Measurements from ENCODE around the gene ADA. TPM values are rescaled to one million over a fixed set of nuclear protein-coding genes. Genes with fewer than 3 reads are reported as not detected.

The ADA gene
- total RNA-seq, 6 donors from 2014 or later, result 5.0 to 9.4 (median 7.2) TPM

DNA sequence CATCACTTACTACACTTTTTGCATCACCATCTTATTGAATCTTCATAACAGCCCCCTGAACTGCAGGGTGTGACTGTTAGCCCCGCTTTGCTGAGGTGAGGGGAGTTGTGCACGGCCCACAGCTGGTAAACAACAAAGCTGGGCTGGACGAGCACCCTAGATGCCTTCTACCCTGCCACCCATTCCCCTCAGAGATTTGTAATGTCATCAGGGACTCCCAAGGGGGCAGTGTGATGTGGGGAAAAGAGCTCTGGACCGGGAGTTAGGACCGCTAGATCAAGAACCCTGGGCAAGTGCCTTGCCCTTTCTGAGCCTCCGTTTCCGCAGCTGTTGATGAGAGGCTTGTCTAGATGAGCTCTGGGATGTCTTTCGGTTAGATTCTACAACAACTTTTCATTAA is 48.2 kb downstream of the ADA start:
- no peak for TF ChIP-seq EP300 (IDR thresholded peaks at IDR 0.05)
- no peak for TF ChIP-seq POLR2AphosphoS5 (IDR thresholded peaks at IDR 0.05)
- no peak for TF ChIP-seq POLR2A (IDR thresholded peaks at IDR 0.05)
- TF ChIP-seq, protein P1, sequence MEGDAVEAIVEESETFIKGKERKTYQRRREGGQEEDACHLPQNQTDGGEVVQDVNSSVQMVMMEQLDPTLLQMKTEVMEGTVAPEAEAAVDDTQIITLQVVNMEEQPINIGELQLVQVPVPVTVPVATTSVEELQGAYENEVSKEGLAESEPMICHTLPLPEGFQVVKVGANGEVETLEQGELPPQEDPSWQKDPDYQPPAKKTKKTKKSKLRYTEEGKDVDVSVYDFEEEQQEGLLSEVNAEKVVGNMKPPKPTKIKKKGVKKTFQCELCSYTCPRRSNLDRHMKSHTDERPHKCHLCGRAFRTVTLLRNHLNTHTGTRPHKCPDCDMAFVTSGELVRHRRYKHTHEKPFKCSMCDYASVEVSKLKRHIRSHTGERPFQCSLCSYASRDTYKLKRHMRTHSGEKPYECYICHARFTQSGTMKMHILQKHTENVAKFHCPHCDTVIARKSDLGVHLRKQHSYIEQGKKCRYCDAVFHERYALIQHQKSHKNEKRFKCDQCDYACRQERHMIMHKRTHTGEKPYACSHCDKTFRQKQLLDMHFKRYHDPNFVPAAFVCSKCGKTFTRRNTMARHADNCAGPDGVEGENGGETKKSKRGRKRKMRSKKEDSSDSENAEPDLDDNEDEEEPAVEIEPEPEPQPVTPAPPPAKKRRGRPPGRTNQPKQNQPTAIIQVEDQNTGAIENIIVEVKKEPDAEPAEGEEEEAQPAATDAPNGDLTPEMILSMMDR (IDR thresholded peaks at IDR 0.05), result no peak
- no peak for ATAC-seq (ENCODE audit: low FRiP score in 2 of 2)
- 89 to 95% methylated on average over 6 to 8 of the region's 8 CpGs for WGBS, 2 donors
- DNase-seq, result no peak
- Histone ChIP-seq H3K9me3 (no peaks in the 10 kb centered on the region), H3K4me1 (peaks cover 44 to 64% (median 49%) of the 10 kb centered on the region in 4 donors), H3K27ac (peak overlapping the region in 2 of 4 donors; percentile 67 to 85), H3K27me3 (no peaks in the 10 kb centered on the region), H3K36me3 (no peaks in the 10 kb centered on the region), H3K4me3 (no peak overlapping the region)

DNA sequence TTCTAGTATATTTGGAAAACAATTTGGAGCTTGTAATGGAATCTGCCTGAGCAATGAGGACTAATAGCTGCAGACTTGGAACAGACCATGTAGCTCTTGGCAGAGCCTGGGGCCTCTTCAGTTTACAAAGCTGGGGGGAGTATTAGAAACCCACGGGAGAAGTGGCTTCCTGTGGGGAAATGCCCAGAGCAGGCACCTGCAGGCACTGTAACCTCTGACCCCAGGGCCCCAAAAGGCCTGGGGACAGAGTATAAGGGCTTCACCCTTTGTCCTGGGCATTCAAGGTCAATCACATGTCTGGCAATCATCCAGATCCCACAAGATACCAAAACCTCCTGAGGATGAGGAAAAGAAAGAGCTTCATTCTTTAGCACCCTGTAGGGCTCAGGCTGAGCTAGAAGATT is 49.7 kb downstream of the ADA start:
- Histone ChIP-seq H3K27ac (peak overlapping the region; percentile 41 to 85 (median 72)), H3K27me3 (no peaks in the 10 kb centered on the region), H3K36me3 (peaks cover 0 to under 1% (median 0%) of the 10 kb centered on the region in 4 donors), H3K9me3 (no peaks in the 10 kb centered on the region), H3K4me1 (peaks cover 58 to 75% (median 63%) of the 10 kb centered on the region in 4 donors), H3K4me3 (no peak overlapping the region)
- TF ChIP-seq, protein P1 (IDR thresholded peaks at IDR 0.05), result no peak
- TF ChIP-seq POLR2AphosphoS5 (IDR thresholded peaks at IDR 0.05) (peak in 1 of 2 donors; percentile 20), POLR2A (IDR thresholded peaks at IDR 0.05) (no peak), EP300 (IDR thresholded peaks at IDR 0.05) (no peak)
- DNase-seq (no peak), ATAC-seq (ENCODE audit: low FRiP score in 2 of 2) (peak; percentile 11 to 76)
- 0% methylated on average over 1 of the region's 1 CpG for WGBS, 2 donors

DNA sequence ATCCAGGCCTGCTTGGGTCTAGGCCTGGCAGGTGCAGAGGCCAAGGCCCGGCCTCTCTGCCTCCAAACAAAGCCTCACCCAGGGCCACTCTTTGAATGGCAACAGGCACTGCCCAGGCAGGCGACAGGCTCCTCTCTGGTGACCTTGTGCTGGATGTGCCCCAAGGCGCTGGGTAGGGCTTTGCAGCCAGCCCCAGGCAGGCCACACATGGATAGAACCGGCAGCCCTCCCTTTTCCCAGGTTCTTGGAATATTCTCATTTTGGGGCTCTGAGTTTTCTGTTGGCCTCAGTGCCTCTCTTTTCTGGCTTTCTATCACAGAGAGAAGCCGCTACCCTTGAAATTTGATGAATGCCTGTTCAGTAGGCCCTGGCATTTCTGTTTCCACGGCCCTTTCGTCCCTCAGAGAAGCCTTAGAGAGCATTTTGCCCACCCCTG is 50.2 kb downstream of the ADA start:
- no peak for TF ChIP-seq EP300 (IDR thresholded peaks at IDR 0.05)
- TF ChIP-seq POLR2AphosphoS5 (IDR thresholded peaks at IDR 0.05), result no peak
- TF ChIP-seq, protein P1 (IDR thresholded peaks at IDR 0.05), result no peak
- no peak for TF ChIP-seq POLR2A (IDR thresholded peaks at IDR 0.05)
- H3K27ac ChIP-seq, result peak overlapping the region; percentile 67 to 85 (median 80)
- WGBS, 2 donors, result 50 to 59% methylated on average over 7 of the region's 7 CpGs
- ATAC-seq (ENCODE audit: low FRiP score in 2 of 2) (peak in 1 of 2 donors; percentile 14), DNase-seq (peak in 1 of 2 donors; percentile 56)
- no peaks in the 10 kb centered on the region for H3K27me3 ChIP-seq
- H3K4me1 ChIP-seq, result peaks cover 62 to 80% (median 68%) of the 10 kb centered on the region in 4 donors
- peak overlapping the region in 1 of 4 donors; percentile 6 for H3K4me3 ChIP-seq
- H3K9me3 ChIP-seq, result no peaks in the 10 kb centered on the region
- H3K36me3 ChIP-seq, result peaks cover 0 to 4% (median 0%) of the 10 kb centered on the region in 4 donors

DNA sequence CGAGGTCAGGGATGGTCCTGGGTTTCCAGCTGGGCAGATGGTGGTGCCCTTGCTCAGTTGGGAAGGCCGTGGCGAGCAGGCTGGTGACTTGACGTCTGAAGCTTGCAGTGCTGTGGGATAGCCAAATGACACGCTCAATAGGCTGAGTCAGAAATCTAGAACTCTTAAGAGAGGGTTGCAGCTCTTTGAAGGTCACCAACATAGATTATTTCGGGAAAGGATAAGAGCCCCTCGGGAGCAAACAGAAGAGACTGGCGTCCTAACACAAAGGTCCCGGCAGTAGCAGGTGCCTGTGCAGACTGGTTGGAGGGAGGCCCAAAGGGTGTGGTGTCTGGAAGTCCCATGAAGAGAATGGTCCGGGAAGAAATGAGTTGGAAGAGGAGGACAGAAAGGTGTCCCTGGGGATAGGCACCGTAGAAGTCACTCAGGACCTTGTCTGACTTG is 50.7 kb downstream of the ADA start:
- Histone ChIP-seq H3K4me1 (peaks cover 64 to 85% (median 69%) of the 10 kb centered on the region in 4 donors), H3K27ac (peak overlapping the region; percentile 67 to 85 (median 80)), H3K36me3 (peaks cover 0 to 4% (median 0%) of the 10 kb centered on the region in 4 donors), H3K27me3 (no peaks in the 10 kb centered on the region), H3K9me3 (no peaks in the 10 kb centered on the region), H3K4me3 (peak overlapping the region in 1 of 4 donors; percentile 6)
- TF ChIP-seq, protein P1 (IDR thresholded peaks at IDR 0.05), result no peak
- TF ChIP-seq POLR2A (IDR thresholded peaks at IDR 0.05), result no peak
- no peak for TF ChIP-seq EP300 (IDR thresholded peaks at IDR 0.05)
- TF ChIP-seq POLR2AphosphoS5 (IDR thresholded peaks at IDR 0.05), result no peak
- WGBS, 2 donors, result 59 to 60% methylated on average over 11 of the region's 11 CpGs
- DNase-seq (no peak), ATAC-seq (ENCODE audit: low FRiP score in 2 of 2) (peak in 1 of 2 donors; percentile 46)

DNA sequence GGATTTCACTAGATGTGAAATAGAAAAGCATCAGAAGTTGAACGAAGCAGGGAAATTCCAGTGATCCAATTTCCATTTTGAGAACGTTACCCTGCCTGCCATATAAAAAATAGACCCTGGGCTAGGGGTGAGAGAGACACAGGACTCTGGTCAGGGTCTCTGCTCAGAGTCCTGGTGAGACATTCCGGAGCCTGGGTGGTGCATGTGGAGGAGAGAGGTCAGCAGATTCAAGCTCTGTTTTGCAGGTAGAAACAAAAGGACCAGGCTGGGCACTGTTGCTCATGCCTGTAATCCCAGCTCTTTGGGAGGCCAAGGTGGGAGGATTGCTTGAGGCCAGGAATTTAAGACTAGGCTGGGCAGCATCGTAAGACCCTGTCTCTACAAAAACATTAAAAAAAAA is 51.2 kb downstream of the ADA start:
- ATAC-seq (ENCODE audit: low FRiP score in 2 of 2), result no peak
- Histone ChIP-seq H3K9me3 (no peaks in the 10 kb centered on the region), H3K27me3 (no peaks in the 10 kb centered on the region), H3K4me1 (peaks cover 64 to 90% (median 70%) of the 10 kb centered on the region in 4 donors), H3K4me3 (no peak overlapping the region), H3K36me3 (peaks cover 0 to 4% (median 0%) of the 10 kb centered on the region in 4 donors), H3K27ac (peak overlapping the region; percentile 67 to 85 (median 80))
- TF ChIP-seq EP300 (IDR thresholded peaks at IDR 0.05), result no peak
- TF ChIP-seq POLR2A (IDR thresholded peaks at IDR 0.05), result no peak
- no peak for TF ChIP-seq POLR2AphosphoS5 (IDR thresholded peaks at IDR 0.05)
- TF ChIP-seq, protein P1 (IDR thresholded peaks at IDR 0.05), result no peak
- DNase-seq, result no peak
- 79 to 85% methylated on average over 4 of the region's 4 CpGs for WGBS, 2 donors
